Left renal cortex interstitium (tissue), 4 donors: ENCODE data around the gene DBN1. TPM values are rescaled to one million over a fixed set of nuclear protein-coding genes. Genes with fewer than 3 reads are reported as not detected.

Source experiments
- DNase-seq, 4 donors: peaks; one replicate each; pipeline ENCODE4 v3.0.0-alpha.2; 2013; ENCODE audit warnings: low read depth in 4 of 4, low spot score in 2 of 4, missing footprints in 1 of 4
- polyA plus RNA-seq, 4 donors: library from polyadenylated mRNA; unstranded; fragments of 120-200 nt; gene quantifications; one replicate each; pipeline ENCODE4 v1.2.1, GENCODE V29; 2013; ENCODE audit not compliant: insufficient read length in 4 of 4

Gene DBN1
- polyA plus RNA-seq, 4 donors: 166 to 235 (median 214) TPM

- no peak for DNase-seq
These were observed 2.4 kb upstream of the DBN1 start for GRCh38 chr5:177475563-177476427.

- no peak for DNase-seq
These were observed 1.6 kb upstream of the DBN1 start for GRCh38 chr5:177474846-177475562.

- DNase-seq: no peak
These were observed 605 bp upstream of the DBN1 start for GRCh38 chr5:177474002-177474476.

- DNase-seq: no peak
These were observed 683 bp downstream of the DBN1 start for GRCh38 chr5:177472460-177473442.

- no peak for DNase-seq
These were observed 1.7 kb downstream of the DBN1 start for GRCh38 chr5:177471610-177472356.

GRCh38 chr5:177470759-177471536, 2.5 kb downstream of the DBN1 start:
- DNase-seq: no peak

GRCh38 chr5:177469750-177470525, 3.5 kb downstream of the DBN1 start:
- DNase-seq: no peak

GRCh38 chr5:177468685-177469628, 4.5 kb downstream of the DBN1 start:
- DNase-seq: no peak

- DNase-seq: no peak
These were observed 5.1 kb downstream of the DBN1 start for GRCh38 chr5:177468329-177468684.

GRCh38 chr5:177467436-177467835, 6.0 kb downstream of the DBN1 start:
- no peak for DNase-seq

- DNase-seq: no peak
These were observed 6.6 kb downstream of the DBN1 start for GRCh38 chr5:177466861-177467260.

GRCh38 chr5:177465044-177465443, 8.4 kb downstream of the DBN1 start:
- DNase-seq: no peak

- no peak for DNase-seq
These were observed 11.3 kb downstream of the DBN1 start for GRCh38 chr5:177462021-177462670.

GRCh38 chr5:177459819-177460628, 13.4 kb downstream of the DBN1 start:
- no peak for DNase-seq

- no peak for DNase-seq
These were observed 14.1 kb downstream of the DBN1 start for GRCh38 chr5:177459357-177459756.

- DNase-seq: no peak
These were observed 14.5 kb downstream of the DBN1 start for GRCh38 chr5:177458912-177459350.
